Trophoblast cell (in vitro differentiated cells and primary cell): ENCODE data around the gene HUS1B.
A peak's percentile ranks its signal among the peaks of the same experiment; 100 is the strongest.

Experiments used
- DNase-seq, 2 donors: peaks; one replicate each; pipeline ENCODE4 v3.0.0-alpha.2; 2016
- H2AFZ ChIP-seq: 2 replicates; pipeline ENCODE4 v1.6.1; 2013; ENCODE audit warnings: low read length, moderate library complexity, mild to moderate bottlenecking; ENCODE audit not compliant: insufficient read depth, poor library complexity
- H2AK5ac ChIP-seq: 2 replicates; pipeline ENCODE4 v1.6.1; 2013; ENCODE audit warnings: mild to moderate bottlenecking, low read length
- H2BK120ac ChIP-seq: 2 replicates; pipeline ENCODE4 v1.6.1; 2013; ENCODE audit warnings: low read length, mild to moderate bottlenecking, moderate library complexity; ENCODE audit not compliant: insufficient read depth, poor library complexity
- H2BK12ac ChIP-seq: 2 replicates; pipeline ENCODE4 v1.6.1; 2013; ENCODE audit warnings: mild to moderate bottlenecking, low read length, moderate library complexity
- H2BK5ac ChIP-seq: 2 replicates; pipeline ENCODE4 v1.6.1; 2013; ENCODE audit warnings: low read length, low read depth, moderate library complexity, mild to moderate bottlenecking; ENCODE audit not compliant: poor library complexity
- H3K14ac ChIP-seq: 2 replicates; pipeline ENCODE4 v1.6.1; 2013; ENCODE audit warnings: mild to moderate bottlenecking, low read length
- H3K18ac ChIP-seq: 2 replicates; pipeline ENCODE4 v1.6.1; 2013; ENCODE audit warnings: mild to moderate bottlenecking, low read length
- H3K23ac ChIP-seq: 2 replicates; pipeline ENCODE4 v1.6.1; 2013; ENCODE audit warnings: low read length
- H3K27ac ChIP-seq: 2 replicates; pipeline ENCODE4 v1.5.1; 2013; ENCODE audit warnings: low read depth, mild to moderate bottlenecking, inconsistent platforms, low read length, moderate library complexity
- H3K27me3 ChIP-seq: 2 replicates; pipeline ENCODE4 v1.6.1; 2013; ENCODE audit warnings: inconsistent platforms, mild to moderate bottlenecking, low read length, moderate library complexity; ENCODE audit not compliant: insufficient read depth
- H3K36me3 ChIP-seq, 2 experiments: 1 replicate in 1 of 2; 2 replicates in 1 of 2; pipeline ENCODE4 v1.6.1; 2013; ENCODE audit warnings: low read length in 2 of 2, mild to moderate bottlenecking in 2 of 2, moderate library complexity in 1 of 2; ENCODE audit not compliant: insufficient read depth in 2 of 2, control insufficient read depth in 1 of 2
- H3K4ac ChIP-seq: 2 replicates; pipeline ENCODE4 v1.6.1; 2013; ENCODE audit warnings: low read depth, mild to moderate bottlenecking, low read length, moderate library complexity
- H3K4me1 ChIP-seq, 2 experiments: 1 replicate in 1 of 2; 2 replicates in 1 of 2; pipeline ENCODE4 v1.6.1; 2013; ENCODE audit warnings: low read length in 2 of 2, mild to moderate bottlenecking in 2 of 2, moderate library complexity in 1 of 2; ENCODE audit not compliant: insufficient read depth in 2 of 2, control insufficient read depth in 1 of 2
- H3K4me2 ChIP-seq: 2 replicates; pipeline ENCODE4 v1.6.1; 2013; ENCODE audit warnings: inconsistent platforms, mild to moderate bottlenecking, low read length, moderate library complexity
- H3K4me3 ChIP-seq: 2 replicates; pipeline ENCODE4 v1.5.1; 2013; ENCODE audit warnings: mild to moderate bottlenecking, low read depth, low read length, inconsistent platforms
- H3K79me1 ChIP-seq: one replicate; pipeline ENCODE4 v1.6.1; 2013; ENCODE audit warnings: low read length
- H3K79me2 ChIP-seq: 2 replicates; pipeline ENCODE4 v1.6.1; 2013; ENCODE audit warnings: low read length, mild to moderate bottlenecking; ENCODE audit not compliant: control insufficient read depth, insufficient read depth, poor library complexity
- H3K9ac ChIP-seq: 2 replicates; pipeline ENCODE4 v1.6.1; 2013; ENCODE audit warnings: mild to moderate bottlenecking, low read length
- H3K9me3 ChIP-seq: 2 replicates; pipeline ENCODE4 v1.6.1; 2013; ENCODE audit warnings: low read depth, mild to moderate bottlenecking, control low read depth, inconsistent platforms, low read length; ENCODE audit not compliant: insufficient read depth
- H4K12ac ChIP-seq: 2 replicates; pipeline ENCODE4 v1.6.1; 2013; ENCODE audit warnings: low read depth, mild to moderate bottlenecking, low read length, moderate library complexity
- H4K8ac ChIP-seq: 2 replicates; pipeline ENCODE4 v1.6.1; 2013; ENCODE audit warnings: low read depth, mild to moderate bottlenecking, low read length, moderate library complexity
- H4K91ac ChIP-seq: one replicate; pipeline ENCODE4 v1.6.1; 2013; ENCODE audit warnings: low read depth, mild to moderate bottlenecking, low read length, moderate library complexity
- WGBS: extraction: QIAGEN DNeasy Blood & Tissue Kit; methylation state at CpG from one replicate; pipeline ENCODE4 v1.1.7; 2013; ENCODE audit warnings: missing lambda C conversion rate; ENCODE audit not compliant: insufficient read length, insufficient coverage; ENCODE audit errors: extremely low coverage; 5-methylcytosine and 5-hydroxymethylcytosine counted together

The HUS1B gene

GRCh38 chr6:683742-684440 is 27.0 kb upstream of the HUS1B start:
- no CpG with 5 or more reads among the region's 15 CpGs for WGBS
- H2AFZ ChIP-seq: no peak overlapping the region
- H2BK12ac ChIP-seq: no peak overlapping the region
- H3K9me3 ChIP-seq: no peaks in the 10 kb centered on the region
- no peak overlapping the region for H4K12ac ChIP-seq
- no peak overlapping the region for H2BK120ac ChIP-seq
- H3K36me3 ChIP-seq: peaks cover under 1 to 4% of the 10 kb centered on the region in 2 experiments
- H4K8ac ChIP-seq: peak overlapping the region; percentile 16
- DNase-seq: no peak
- no peak overlapping the region for H3K9ac ChIP-seq
- peak overlapping the region; percentile 7 for H3K18ac ChIP-seq
- peaks cover 3% of the 10 kb centered on the region for H3K79me2 ChIP-seq
- no peak overlapping the region for H2BK5ac ChIP-seq
- no peak overlapping the region for H4K91ac ChIP-seq
- H3K4ac ChIP-seq: peak overlapping the region; percentile 33
- peak overlapping the region; percentile 51 for H3K4me2 ChIP-seq
- no peaks in the 10 kb centered on the region for H3K79me1 ChIP-seq
- H2AK5ac ChIP-seq: no peak overlapping the region
- H3K4me1 ChIP-seq: peaks cover 5 to 6% of the 10 kb centered on the region in 2 experiments
- H3K23ac ChIP-seq: no peak overlapping the region
- no peak overlapping the region for H3K4me3 ChIP-seq
- H3K27ac ChIP-seq: no peak overlapping the region
- H3K27me3 ChIP-seq: no peaks in the 10 kb centered on the region
- H3K14ac ChIP-seq: no peak overlapping the region

- peak overlapping the region; percentile 68 for H3K14ac ChIP-seq
- no peak overlapping the region for H2BK12ac ChIP-seq
- H3K79me2 ChIP-seq: peaks cover 3% of the 10 kb centered on the region
- no peak for DNase-seq
- H4K12ac ChIP-seq: no peak overlapping the region
- H3K4ac ChIP-seq: no peak overlapping the region
- no peak overlapping the region for H3K4me2 ChIP-seq
- no peak overlapping the region for H3K27ac ChIP-seq
- H2AK5ac ChIP-seq: no peak overlapping the region
- no CpG with 5 or more reads among the region's 5 CpGs for WGBS
- H4K91ac ChIP-seq: no peak overlapping the region
- H2BK120ac ChIP-seq: no peak overlapping the region
- H3K4me3 ChIP-seq: no peak overlapping the region
- H3K79me1 ChIP-seq: no peaks in the 10 kb centered on the region
- no peaks in the 10 kb centered on the region for H3K9me3 ChIP-seq
- H3K9ac ChIP-seq: no peak overlapping the region
- peaks cover 5 to 6% of the 10 kb centered on the region in 2 experiments for H3K4me1 ChIP-seq
- no peak overlapping the region for H2BK5ac ChIP-seq
- no peaks in the 10 kb centered on the region for H3K27me3 ChIP-seq
- no peak overlapping the region for H2AFZ ChIP-seq
- no peaks in the 10 kb centered on the region for H3K36me3 ChIP-seq
- H4K8ac ChIP-seq: no peak overlapping the region
- no peak overlapping the region for H3K23ac ChIP-seq
- no peak overlapping the region for H3K18ac ChIP-seq
Observed at GRCh38 chr6:680666-681340, 23.9 kb upstream of the HUS1B start.

- Histone ChIP-seq H4K12ac (no peak overlapping the region), H3K14ac (peak overlapping the region; percentile 68), H3K23ac (no peak overlapping the region), H2BK5ac (peak overlapping the region; percentile 15), H2AFZ (no peak overlapping the region), H3K79me2 (peaks cover 3% of the 10 kb centered on the region), H2BK120ac (no peak overlapping the region), H3K4me1 (peaks cover 5 to 6% of the 10 kb centered on the region in 2 experiments), H3K9me3 (no peaks in the 10 kb centered on the region), H3K4me2 (no peak overlapping the region), H3K27ac (no peak overlapping the region), H2BK12ac (no peak overlapping the region), H3K9ac (no peak overlapping the region), H3K4ac (no peak overlapping the region), H4K8ac (no peak overlapping the region), H3K79me1 (no peaks in the 10 kb centered on the region), H3K4me3 (no peak overlapping the region), H3K18ac (no peak overlapping the region), H2AK5ac (no peak overlapping the region), H3K27me3 (no peaks in the 10 kb centered on the region), H4K91ac (no peak overlapping the region), H3K36me3 (no peaks in the 10 kb centered on the region)
- WGBS: no CpG with 5 or more reads among the region's 2 CpGs
- DNase-seq: no peak
Observed at GRCh38 chr6:680251-680650, 23.4 kb upstream of the HUS1B start.

- Histone ChIP-seq H3K18ac (no peak overlapping the region), H3K4me1 (peaks cover 5 to 6% of the 10 kb centered on the region in 2 experiments), H3K23ac (no peak overlapping the region), H4K8ac (no peak overlapping the region), H3K27ac (no peak overlapping the region), H2BK5ac (no peak overlapping the region), H3K79me2 (peaks cover 3% of the 10 kb centered on the region), H2AK5ac (no peak overlapping the region), H3K27me3 (no peaks in the 10 kb centered on the region), H3K9ac (no peak overlapping the region), H4K91ac (no peak overlapping the region), H2BK12ac (no peak overlapping the region), H3K9me3 (no peaks in the 10 kb centered on the region), H3K14ac (no peak overlapping the region), H2BK120ac (no peak overlapping the region), H2AFZ (no peak overlapping the region), H3K4ac (no peak overlapping the region), H3K79me1 (no peaks in the 10 kb centered on the region), H3K4me3 (no peak overlapping the region), H4K12ac (no peak overlapping the region), H3K4me2 (no peak overlapping the region), H3K36me3 (no peaks in the 10 kb centered on the region)
- no peak for DNase-seq
- WGBS: no CpG with 5 or more reads among the region's 9 CpGs
Observed at GRCh38 chr6:679282-679681, 22.4 kb upstream of the HUS1B start.
